ENCODE measurements around the gene RASGEF1B. TPM values are rescaled to one million over a fixed set of nuclear protein-coding genes. Genes with fewer than 3 reads are reported as not detected.
A peak's percentile ranks its signal among the peaks of the same experiment; 100 is the strongest.
"Not testable (repeated sequence)": the region's sequence is repeated elsewhere in the genome, so short reads cannot be mapped to it uniquely, and the experiment has no call there.

RASGEF1B gene
- total and polyA plus RNA-seq, 9 of the 15 experiments (the other 6 are each of a cell fraction or from before 2014, with no cell fraction given), result 0.04 to 0.57 (median 0.22) TPM

- Histone ChIP-seq H2AFZ (ENCODE audit: low read depth, low read length) (peak overlapping the region; percentile 65; the same call in 1 of the 2 replicates), H3K27ac (ENCODE audit: extremely low read depth, low read depth, low read length) (no peak overlapping the region), H3K79me2 (ENCODE audit: control insufficient read depth, insufficient read depth, low read length) (no peaks in the 10 kb centered on the region), H4K20me1 (replicated peaks; ENCODE audit: control insufficient read depth, insufficient read depth, low read length) (no peaks in the 10 kb centered on the region), H3K27me3 (ENCODE audit: control insufficient read depth in 2 of 2, insufficient read depth in 2 of 2, low read length in 2 of 2) (peaks cover 0 to 5% of the 10 kb centered on the region in 2 experiments; a peak in 2 of 5 replicates), H3K9me1 (ENCODE audit: control insufficient read depth, insufficient read depth, low read length) (no peaks in the 10 kb centered on the region), H3K4me3 (no peak overlapping the region), H3K4me2 (ENCODE audit: insufficient read depth, low read length) (no peak overlapping the region), H3K4me1 (replicated peaks in 1 of 2; ENCODE audit: control insufficient read depth in 2 of 2, insufficient read depth in 2 of 2, low read length in 2 of 2) (peaks cover 0 to 20% of the 10 kb centered on the region in 2 experiments; a peak in 3 of 5 replicates), H3K9ac (ENCODE audit: insufficient read depth in 1 of 2, low read depth in 2 of 2, low read length in 2 of 2) (no peak overlapping the region), H3K36me3 (ENCODE audit: control insufficient read depth, insufficient read depth, low read length) (no peaks in the 10 kb centered on the region), H3K9me3 (replicated peaks; ENCODE audit: control insufficient read depth, insufficient read depth, low read depth, low read length) (no peaks in the 10 kb centered on the region)
- BruUV-seq (replicated peaks), result no TSS peak
- WGBS (ENCODE audit: insufficient coverage, low coverage, missing lambda C conversion rate), result 71% methylated on average over 4 of the region's 4 CpGs
- FAIRE-seq, result no peak
- POLR2A ChIA-PET, result no interaction called here
- CTCF ChIA-PET (ENCODE audit: low intra/inter-chr PET ratio), result no interaction called here
- ATAC-seq, result no peak
- no peak for DNase-seq (ENCODE audit: extremely low read depth in 1 of 4, low spot score in 3 of 4)
- TF ChIP-seq FOSL1 (tag; conservative IDR thresholded peaks at IDR 0.05) (0 out of 2 replicates have a peak, but pooled peaks have one; percentile 11), ATF4 (CRISPR knock-in tag; IDR thresholded peaks at IDR 0.05) (no peak)
- intact Hi-C loops (cut with micrococcal nuclease) (loop anchor here (2.0 kb wide), 2 partner anchors 13 to 863 kb away; no protein-coding TSS in a partner anchor), in situ Hi-C loops (cut with MboI) (loop anchor here (5.0 to 10.0 kb wide), 2 partner anchors 507 to 795 kb away; no protein-coding TSS in a partner anchor)
Measured at GRCh38 chr4:81407726-81408125, 64.0 kb downstream of the RASGEF1B start.

GRCh38 chr4:81406481-81406880 is 65.2 kb downstream of the RASGEF1B start:
- H2AFZ ChIP-seq (ENCODE audit: low read depth, low read length); H3K9me3 ChIP-seq (replicated peaks; ENCODE audit: control insufficient read depth, insufficient read depth, low read depth, low read length); H3K27me3 ChIP-seq (ENCODE audit: control insufficient read depth in 2 of 2, insufficient read depth in 2 of 2, low read length in 2 of 2); H3K4me2 ChIP-seq (ENCODE audit: insufficient read depth, low read length); H4K20me1 ChIP-seq (replicated peaks; ENCODE audit: control insufficient read depth, insufficient read depth, low read length); H3K79me2 ChIP-seq (ENCODE audit: control insufficient read depth, insufficient read depth, low read length); FAIRE-seq; H3K4me3 ChIP-seq; H3K9me1 ChIP-seq (ENCODE audit: control insufficient read depth, insufficient read depth, low read length); H3K27ac ChIP-seq (ENCODE audit: extremely low read depth, low read depth, low read length); ATAC-seq; H3K9ac ChIP-seq (ENCODE audit: insufficient read depth in 1 of 2, low read depth in 2 of 2, low read length in 2 of 2); DNase-seq (ENCODE audit: extremely low read depth in 1 of 4, low spot score in 3 of 4); BruUV-seq (replicated peaks); POLR2A ChIA-PET; H3K36me3 ChIP-seq (ENCODE audit: control insufficient read depth, insufficient read depth, low read length): not testable (repeated sequence)
- WGBS (ENCODE audit: insufficient coverage, low coverage, missing lambda C conversion rate), result 44% methylated on average over 11 of the region's 13 CpGs
- in situ Hi-C loops (cut with MboI) (loop anchor here (5.0 to 10.0 kb wide), 2 partner anchors 508 to 796 kb away; no protein-coding TSS in a partner anchor), intact Hi-C loops (cut with micrococcal nuclease) (loop anchor here (1.0 to 2.0 kb wide), 5 partner anchors 14 to 864 kb away; no protein-coding TSS in a partner anchor)
- CTCF ChIA-PET (ENCODE audit: low intra/inter-chr PET ratio), result interaction anchor here (0.6 to 2.5 kb wide), 10 partner anchors 19 to 1335 kb away, joined by 3 to 31 read pairs (median 6); no protein-coding TSS in a partner anchor
- H3K4me1 ChIP-seq (replicated peaks in 1 of 2; ENCODE audit: control insufficient read depth in 2 of 2, insufficient read depth in 2 of 2, low read length in 2 of 2), result peaks cover 0 to 20% of the 10 kb centered on the region in 2 experiments; a peak in 3 of 5 replicates

Data from K562 (cell line).